ENCODE data around the gene DNAJC30. TPM values are rescaled to one million over a fixed set of nuclear protein-coding genes. Genes with fewer than 3 reads are reported as not detected.
"Not testable (repeated sequence)": the region's sequence is repeated elsewhere in the genome, so short reads cannot be mapped to it uniquely, and the experiment has no call there.

The DNAJC30 gene
- total and polyA plus RNA-seq, 10 of the 15 experiments (the other 5 are each of a cell fraction or from before 2014, with no cell fraction given): 2.1 to 19.0 (median 7.9) TPM

DNA sequence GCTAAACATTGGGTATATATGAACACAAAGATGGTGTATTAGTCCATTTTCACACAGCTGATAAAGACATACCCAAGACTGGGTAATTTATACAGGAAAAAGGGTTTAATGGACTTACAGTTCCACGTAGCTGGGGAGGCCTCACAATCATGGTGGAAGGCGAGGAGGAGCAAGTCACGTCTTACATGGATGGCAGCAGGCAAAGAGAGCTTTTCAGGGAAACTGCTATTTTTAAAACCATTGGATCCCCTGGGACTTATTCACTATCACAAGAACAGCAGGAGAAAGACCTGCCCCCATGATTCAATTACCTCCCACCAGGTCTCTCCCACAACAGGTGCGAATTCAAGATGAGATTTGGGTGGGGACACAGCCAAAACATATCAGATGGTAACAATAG lies 27.9 kb downstream of the DNAJC30 start:
- H3K27me3 ChIP-seq (replicated peaks in 1 of 2; ENCODE audit: control insufficient read depth in 2 of 2, insufficient read depth in 2 of 2, low read length in 1 of 2); H3K9me3 ChIP-seq (replicated peaks; ENCODE audit: control insufficient read depth, insufficient read depth, low read length); BruUV-seq (replicated peaks); H3K4me3 ChIP-seq; RAD21 ChIA-PET (ENCODE audit: unreplicated experiment); H3K36me3 ChIP-seq (ENCODE audit: control insufficient read depth in 2 of 2, insufficient read depth in 2 of 2, low read length in 1 of 2); intact Hi-C loops (cut with micrococcal nuclease; ENCODE audit: unreplicated experiment); H2AFZ ChIP-seq (ENCODE audit: control insufficient read depth, low read depth, low read length); POLR2A ChIA-PET; H3K27ac ChIP-seq (ENCODE audit: control insufficient read depth, insufficient read depth); in situ Hi-C loops (cut with MboI); SMC1A ChIA-PET (ENCODE audit: uncharacterized antibody, unreplicated experiment); DNase-seq (ENCODE audit: low read depth, low spot score); H3K4me2 ChIP-seq (ENCODE audit: control insufficient read depth, insufficient read depth); ATAC-seq; H3K79me2 ChIP-seq (ENCODE audit: control insufficient read depth, insufficient read depth, low read length); H3K9ac ChIP-seq (ENCODE audit: control insufficient read depth, insufficient read depth, low read length); H4K20me1 ChIP-seq (ENCODE audit: control insufficient read depth, insufficient read depth); FAIRE-seq; H3K4me1 ChIP-seq (ENCODE audit: control insufficient read depth, insufficient read depth, low read length): not testable (repeated sequence)
- WGBS (ENCODE audit: insufficient coverage, insufficient replicate concordance, low lambda C conversion rate, missing lambda C conversion rate): 14% methylated on average over 4 of the region's 4 CpGs
- CTCF ChIA-PET: interaction anchor here (0.6 kb wide), 1 partner anchor 9 kb away, joined by 3 read pairs; no protein-coding TSS in a partner anchor

DNA sequence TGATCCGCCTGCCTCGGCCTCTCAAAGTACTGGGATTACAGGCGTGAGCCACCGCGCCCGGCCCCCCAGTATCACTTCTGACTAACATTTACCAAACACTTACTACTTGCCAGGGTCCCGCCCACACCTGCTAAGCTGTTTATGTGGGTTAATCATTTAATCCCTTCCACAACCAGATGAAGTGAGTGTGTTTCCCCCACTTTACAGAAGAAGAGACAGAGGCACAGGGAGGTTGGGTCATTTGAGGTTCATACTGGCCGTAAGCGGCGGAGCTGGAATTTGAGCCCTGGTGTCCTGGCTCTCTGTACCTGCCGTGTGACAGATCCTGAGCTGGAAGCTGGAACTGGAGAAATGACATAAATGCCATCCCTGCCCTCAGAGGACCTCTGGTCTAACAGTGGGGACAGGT lies 30.7 kb downstream of the DNAJC30 start:
- ChIA-PET CTCF (no interaction called here), RAD21 (ENCODE audit: unreplicated experiment) (no interaction called here), SMC1A (ENCODE audit: uncharacterized antibody, unreplicated experiment) (no interaction called here), POLR2A (no interaction called here)
- FAIRE-seq (no peak), DNase-seq (ENCODE audit: low read depth, low spot score) (no peak), ATAC-seq (no peak)
- no TSS peak for BruUV-seq (replicated peaks)
- H2AFZ ChIP-seq (ENCODE audit: control insufficient read depth, low read depth, low read length): no peak overlapping the region
- H3K4me1 ChIP-seq (ENCODE audit: control insufficient read depth, insufficient read depth, low read length): no peaks in the 10 kb centered on the region
- no peaks in the 10 kb centered on the region for H3K9me3 ChIP-seq (replicated peaks; ENCODE audit: control insufficient read depth, insufficient read depth, low read length)
- intact Hi-C loops (cut with micrococcal nuclease; ENCODE audit: unreplicated experiment): no loop called here
- H3K9ac ChIP-seq (ENCODE audit: control insufficient read depth, insufficient read depth, low read length): no peak overlapping the region
- H3K27ac ChIP-seq (ENCODE audit: control insufficient read depth, insufficient read depth): no peak overlapping the region
- no peaks in the 10 kb centered on the region for H3K79me2 ChIP-seq (ENCODE audit: control insufficient read depth, insufficient read depth, low read length)
- in situ Hi-C loops (cut with MboI): no loop called here
- no peak overlapping the region for H3K4me3 ChIP-seq
- H3K36me3 ChIP-seq (ENCODE audit: control insufficient read depth in 2 of 2, insufficient read depth in 2 of 2, low read length in 1 of 2): no peaks in the 10 kb centered on the region
- WGBS (ENCODE audit: insufficient coverage, insufficient replicate concordance, low lambda C conversion rate, missing lambda C conversion rate): 78% methylated on average over 11 of the region's 11 CpGs
- no peaks in the 10 kb centered on the region for H4K20me1 ChIP-seq (ENCODE audit: control insufficient read depth, insufficient read depth)
- H3K4me2 ChIP-seq (ENCODE audit: control insufficient read depth, insufficient read depth): no peak overlapping the region
- H3K27me3 ChIP-seq (replicated peaks in 1 of 2; ENCODE audit: control insufficient read depth in 2 of 2, insufficient read depth in 2 of 2, low read length in 1 of 2): peaks cover 0 to 1% of the 10 kb centered on the region in 2 experiments; a peak in 3 of 4 replicates
- no peak for TF ChIP-seq HDAC6 (IDR thresholded peaks at IDR 0.05; ENCODE audit: unreplicated experiment)
- TF ChIP-seq, protein P1, sequence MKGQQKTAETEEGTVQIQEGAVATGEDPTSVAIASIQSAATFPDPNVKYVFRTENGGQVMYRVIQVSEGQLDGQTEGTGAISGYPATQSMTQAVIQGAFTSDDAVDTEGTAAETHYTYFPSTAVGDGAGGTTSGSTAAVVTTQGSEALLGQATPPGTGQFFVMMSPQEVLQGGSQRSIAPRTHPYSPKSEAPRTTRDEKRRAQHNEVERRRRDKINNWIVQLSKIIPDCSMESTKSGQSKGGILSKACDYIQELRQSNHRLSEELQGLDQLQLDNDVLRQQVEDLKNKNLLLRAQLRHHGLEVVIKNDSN (IDR thresholded peaks at IDR 0.05; ENCODE audit: borderline replicate concordance, extremely low read length, insufficient read depth, low read depth, low read length): no peak
- no peak for TF ChIP-seq RUNX3 (IDR thresholded peaks at IDR 0.05; ENCODE audit: low read length)
- TF ChIP-seq, protein P2, sequence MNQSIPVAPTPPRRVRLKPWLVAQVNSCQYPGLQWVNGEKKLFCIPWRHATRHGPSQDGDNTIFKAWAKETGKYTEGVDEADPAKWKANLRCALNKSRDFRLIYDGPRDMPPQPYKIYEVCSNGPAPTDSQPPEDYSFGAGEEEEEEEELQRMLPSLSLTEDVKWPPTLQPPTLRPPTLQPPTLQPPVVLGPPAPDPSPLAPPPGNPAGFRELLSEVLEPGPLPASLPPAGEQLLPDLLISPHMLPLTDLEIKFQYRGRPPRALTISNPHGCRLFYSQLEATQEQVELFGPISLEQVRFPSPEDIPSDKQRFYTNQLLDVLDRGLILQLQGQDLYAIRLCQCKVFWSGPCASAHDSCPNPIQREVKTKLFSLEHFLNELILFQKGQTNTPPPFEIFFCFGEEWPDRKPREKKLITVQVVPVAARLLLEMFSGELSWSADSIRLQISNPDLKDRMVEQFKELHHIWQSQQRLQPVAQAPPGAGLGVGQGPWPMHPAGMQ (IDR thresholded peaks at IDR 0.05; ENCODE audit: borderline replicate concordance): no peak
- no peak for TF ChIP-seq RCOR1 (conservative IDR thresholded peaks at IDR 0.05; ENCODE audit: low read depth, low read length)
- TF ChIP-seq NR2F1 (conservative IDR thresholded peaks at IDR 0.05): no peak
- TF ChIP-seq, protein P3, sequence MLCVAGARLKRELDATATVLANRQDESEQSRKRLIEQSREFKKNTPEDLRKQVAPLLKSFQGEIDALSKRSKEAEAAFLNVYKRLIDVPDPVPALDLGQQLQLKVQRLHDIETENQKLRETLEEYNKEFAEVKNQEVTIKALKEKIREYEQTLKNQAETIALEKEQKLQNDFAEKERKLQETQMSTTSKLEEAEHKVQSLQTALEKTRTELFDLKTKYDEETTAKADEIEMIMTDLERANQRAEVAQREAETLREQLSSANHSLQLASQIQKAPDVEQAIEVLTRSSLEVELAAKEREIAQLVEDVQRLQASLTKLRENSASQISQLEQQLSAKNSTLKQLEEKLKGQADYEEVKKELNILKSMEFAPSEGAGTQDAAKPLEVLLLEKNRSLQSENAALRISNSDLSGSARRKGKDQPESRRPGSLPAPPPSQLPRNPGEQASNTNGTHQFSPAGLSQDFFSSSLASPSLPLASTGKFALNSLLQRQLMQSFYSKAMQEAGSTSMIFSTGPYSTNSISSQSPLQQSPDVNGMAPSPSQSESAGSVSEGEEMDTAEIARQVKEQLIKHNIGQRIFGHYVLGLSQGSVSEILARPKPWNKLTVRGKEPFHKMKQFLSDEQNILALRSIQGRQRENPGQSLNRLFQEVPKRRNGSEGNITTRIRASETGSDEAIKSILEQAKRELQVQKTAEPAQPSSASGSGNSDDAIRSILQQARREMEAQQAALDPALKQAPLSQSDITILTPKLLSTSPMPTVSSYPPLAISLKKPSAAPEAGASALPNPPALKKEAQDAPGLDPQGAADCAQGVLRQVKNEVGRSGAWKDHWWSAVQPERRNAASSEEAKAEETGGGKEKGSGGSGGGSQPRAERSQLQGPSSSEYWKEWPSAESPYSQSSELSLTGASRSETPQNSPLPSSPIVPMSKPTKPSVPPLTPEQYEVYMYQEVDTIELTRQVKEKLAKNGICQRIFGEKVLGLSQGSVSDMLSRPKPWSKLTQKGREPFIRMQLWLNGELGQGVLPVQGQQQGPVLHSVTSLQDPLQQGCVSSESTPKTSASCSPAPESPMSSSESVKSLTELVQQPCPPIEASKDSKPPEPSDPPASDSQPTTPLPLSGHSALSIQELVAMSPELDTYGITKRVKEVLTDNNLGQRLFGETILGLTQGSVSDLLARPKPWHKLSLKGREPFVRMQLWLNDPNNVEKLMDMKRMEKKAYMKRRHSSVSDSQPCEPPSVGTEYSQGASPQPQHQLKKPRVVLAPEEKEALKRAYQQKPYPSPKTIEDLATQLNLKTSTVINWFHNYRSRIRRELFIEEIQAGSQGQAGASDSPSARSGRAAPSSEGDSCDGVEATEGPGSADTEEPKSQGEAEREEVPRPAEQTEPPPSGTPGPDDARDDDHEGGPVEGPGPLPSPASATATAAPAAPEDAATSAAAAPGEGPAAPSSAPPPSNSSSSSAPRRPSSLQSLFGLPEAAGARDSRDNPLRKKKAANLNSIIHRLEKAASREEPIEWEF (IDR thresholded peaks at IDR 0.05; ENCODE audit: insufficient replicate concordance, low read depth, low read length): no peak
- no peak for TF ChIP-seq SPI1 (IDR thresholded peaks at IDR 0.05; ENCODE audit: borderline replicate concordance, insufficient read depth, low read depth, low read length)
- no peak for TF ChIP-seq CHD4 (IDR thresholded peaks at IDR 0.05)
- no peak for TF ChIP-seq CHD2 (IDR thresholded peaks at IDR 0.05; ENCODE audit: borderline replicate concordance, low read depth, low read length)
- no peak for TF ChIP-seq BMI1 (IDR thresholded peaks at IDR 0.05; ENCODE audit: borderline replicate concordance)
